Thyroid gland (tissue), 4 donors: Measurements from ENCODE around the gene CMTM3. TPM values are rescaled to one million over a fixed set of nuclear protein-coding genes. Genes with fewer than 3 reads are reported as not detected.
A peak's percentile ranks its signal among the peaks of the same experiment; 100 is the strongest.

Experiments
- DNase-seq, 2 donors: peaks; one replicate each; pipeline ENCODE4 v3.0.0-alpha.2; 2019
- H3K27ac ChIP-seq, 3 donors: fragments of 200-600 bp; sonication (generic); 1 replicate in 2 of 3; 2 replicates in 1 of 3; pipeline ENCODE4 v1.5.1; 2016 to 2019; ENCODE audit warnings: mild to moderate bottlenecking in 1 of 3, moderate library complexity in 1 of 3
- H3K27me3 ChIP-seq: fragments of 200-600 bp; sonication (generic); one replicate; pipeline ENCODE4 v1.5.1; 2019
- H3K36me3 ChIP-seq, 2 donors: fragments of 200-600 bp; sonication (generic); one replicate each; pipeline ENCODE4 v1.5.1; 2016 to 2019
- H3K4me1 ChIP-seq, 2 donors: fragments of 200-600 bp; sonication (generic); one replicate each; pipeline ENCODE4 v1.5.1; 2017 to 2019
- H3K4me3 ChIP-seq, 3 donors: fragments of 200-600 bp; sonication (generic); replicated peaks in 1 of 3; 1 replicate in 2 of 3; 2 replicates in 1 of 3; pipeline ENCODE4 v1.5.1; 2016; ENCODE audit warnings: mild to moderate bottlenecking in 1 of 3
- H3K9me3 ChIP-seq: fragments of 200-600 bp; sonication (generic); one replicate; pipeline ENCODE4 v1.5.1; 2017
- POLR2A ChIP-seq, 2 donors: fragments of 450-650 bp; IDR thresholded peaks; one replicate each; pipeline ENCODE4 v1.6.1; 2017; ENCODE audit warnings: antibody characterized with exemption in 2 of 2, mild to moderate bottlenecking in 2 of 2, moderate library complexity in 1 of 2
- WGBS, 2 donors: methylation state at CpG; one replicate each; pipeline ENCODE4 v1.1.5; 2017; 5-methylcytosine and 5-hydroxymethylcytosine counted together
- intact Hi-C: fragments of 100-400 bp; cut with DNase I; formaldehyde crosslinking; loops from one replicate; pipeline ENCODE4 v1.15.1; 2023
- total RNA-seq, 4 donors: library from RNA; depleted of rRNA; stranded (reverse); fragments of >200 nt; gene quantifications; one replicate each; pipeline ENCODE4 v1.2.3, GENCODE V29; 2016
- TF ChIP-seq, protein P1 (sequence below), 6 experiments: fragments of 200-600 bp in 3 of 6; fragments of 450-650 bp in 3 of 6; sonication (generic) in 3 of 6; IDR thresholded peaks; one replicate each; pipeline ENCODE4 v1.5.1; 2016 to 2019; ENCODE audit warnings: antibody characterized with exemption in 6 of 6, mild to moderate bottlenecking in 2 of 6, inconsistent platforms in 1 of 6, moderate library complexity in 1 of 6

Gene CMTM3
- total RNA-seq, 4 donors from 2014 or later, result 5.9 to 32.0 (median 21.3) TPM

GRCh38 chr16:66650707-66651473, 46.4 kb downstream of the CMTM3 start:
- Histone ChIP-seq H3K27me3 (no peaks in the 10 kb centered on the region), H3K4me1 (peaks cover 10 to 50% of the 10 kb centered on the region in 2 donors), H3K4me3 (no peak overlapping the region), H3K9me3 (no peaks in the 10 kb centered on the region), H3K36me3 (no peaks in the 10 kb centered on the region), H3K27ac (no peak overlapping the region)
- 24 to 26% methylated on average over 18 of the region's 18 CpGs for WGBS, 2 donors
- intact Hi-C loops, result loop anchor here (5.0 kb wide), 1 partner anchor 101 kb away; the partner anchor contains the start of gene DYNC1LI2
- peak; percentile 76 to 83 for DNase-seq
- TF ChIP-seq POLR2A (IDR thresholded peaks at IDR 0.05), result no peak
- TF ChIP-seq, protein P1, sequence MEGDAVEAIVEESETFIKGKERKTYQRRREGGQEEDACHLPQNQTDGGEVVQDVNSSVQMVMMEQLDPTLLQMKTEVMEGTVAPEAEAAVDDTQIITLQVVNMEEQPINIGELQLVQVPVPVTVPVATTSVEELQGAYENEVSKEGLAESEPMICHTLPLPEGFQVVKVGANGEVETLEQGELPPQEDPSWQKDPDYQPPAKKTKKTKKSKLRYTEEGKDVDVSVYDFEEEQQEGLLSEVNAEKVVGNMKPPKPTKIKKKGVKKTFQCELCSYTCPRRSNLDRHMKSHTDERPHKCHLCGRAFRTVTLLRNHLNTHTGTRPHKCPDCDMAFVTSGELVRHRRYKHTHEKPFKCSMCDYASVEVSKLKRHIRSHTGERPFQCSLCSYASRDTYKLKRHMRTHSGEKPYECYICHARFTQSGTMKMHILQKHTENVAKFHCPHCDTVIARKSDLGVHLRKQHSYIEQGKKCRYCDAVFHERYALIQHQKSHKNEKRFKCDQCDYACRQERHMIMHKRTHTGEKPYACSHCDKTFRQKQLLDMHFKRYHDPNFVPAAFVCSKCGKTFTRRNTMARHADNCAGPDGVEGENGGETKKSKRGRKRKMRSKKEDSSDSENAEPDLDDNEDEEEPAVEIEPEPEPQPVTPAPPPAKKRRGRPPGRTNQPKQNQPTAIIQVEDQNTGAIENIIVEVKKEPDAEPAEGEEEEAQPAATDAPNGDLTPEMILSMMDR (IDR thresholded peaks at IDR 0.05), result peak; percentile 85 to 97 (median 88)

DNA sequence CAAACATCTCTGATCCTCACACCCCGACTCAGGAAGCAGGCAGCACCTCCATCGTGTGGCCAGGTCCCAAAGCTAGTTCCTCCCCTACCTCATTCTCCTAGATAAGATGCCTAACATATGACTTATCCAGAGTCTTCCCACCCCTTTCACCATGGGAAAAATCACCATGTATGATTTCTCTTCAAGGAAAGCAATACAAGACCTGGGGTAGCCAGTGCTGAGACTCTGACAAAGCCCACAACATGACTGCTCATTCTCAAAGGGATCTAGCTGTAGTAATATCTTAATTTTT, 46.9 kb downstream of the CMTM3 start:
- no peak overlapping the region for H3K4me3 ChIP-seq
- H3K27me3 ChIP-seq, result no peaks in the 10 kb centered on the region
- H3K9me3 ChIP-seq, result no peaks in the 10 kb centered on the region
- TF ChIP-seq, protein P1 (IDR thresholded peaks at IDR 0.05), result no peak
- no peak for TF ChIP-seq POLR2A (IDR thresholded peaks at IDR 0.05)
- no peak for DNase-seq
- no peak overlapping the region for H3K27ac ChIP-seq
- H3K4me1 ChIP-seq, result peaks cover 10 to 50% of the 10 kb centered on the region in 2 donors
- intact Hi-C loops, result loop anchor here (5.0 kb wide), 1 partner anchor 101 kb away; the partner anchor contains the start of gene DYNC1LI2
- 57 to 68% methylated on average over 2 of the region's 2 CpGs for WGBS, 2 donors
- no peaks in the 10 kb centered on the region for H3K36me3 ChIP-seq

DNA sequence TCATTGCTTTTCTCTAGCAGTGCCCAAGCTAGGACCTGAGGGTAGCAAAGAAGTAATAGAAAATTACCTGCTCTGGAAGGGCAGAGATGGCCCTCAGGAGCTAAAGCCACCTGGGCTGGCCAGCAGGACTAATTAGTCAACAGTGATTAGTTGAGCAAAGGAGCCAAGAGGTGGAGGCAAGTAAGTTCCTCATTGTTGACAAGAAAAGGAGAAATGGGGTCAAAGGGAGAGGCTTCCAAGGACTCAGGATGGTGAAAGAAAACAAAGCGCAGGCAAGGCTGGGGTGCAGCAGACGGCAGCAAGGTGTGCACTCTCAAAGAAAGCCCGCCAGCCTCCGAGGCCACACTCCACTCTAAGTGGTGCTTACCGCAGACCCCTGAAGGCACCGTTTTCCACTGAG, 47.5 kb downstream of the CMTM3 start:
- Histone ChIP-seq H3K27me3 (no peaks in the 10 kb centered on the region), H3K4me3 (no peak overlapping the region), H3K9me3 (no peaks in the 10 kb centered on the region), H3K36me3 (no peaks in the 10 kb centered on the region), H3K27ac (no peak overlapping the region), H3K4me1 (peaks cover 10 to 50% of the 10 kb centered on the region in 2 donors)
- TF ChIP-seq POLR2A (IDR thresholded peaks at IDR 0.05), result no peak
- TF ChIP-seq, protein P1 (IDR thresholded peaks at IDR 0.05), result no peak
- WGBS, 2 donors, result 79 to 81% methylated on average over 6 of the region's 6 CpGs
- intact Hi-C loops, result loop anchor here (5.0 kb wide), 1 partner anchor 100 kb away; the partner anchor contains the start of gene DYNC1LI2
- no peak for DNase-seq

GRCh38 chr16:66652661-66653360, 48.3 kb downstream of the CMTM3 start:
- intact Hi-C loops, result loop anchor here (5.0 kb wide), 1 partner anchor 99 kb away; the partner anchor contains the start of gene DYNC1LI2
- Histone ChIP-seq H3K36me3 (no peaks in the 10 kb centered on the region), H3K9me3 (no peaks in the 10 kb centered on the region), H3K4me1 (peaks cover 10 to 50% of the 10 kb centered on the region in 2 donors), H3K27ac (peak overlapping the region in 1 of 3 donors; percentile 15), H3K27me3 (no peaks in the 10 kb centered on the region), H3K4me3 (no peak overlapping the region)
- 74 to 77% methylated on average over 7 of the region's 7 CpGs for WGBS, 2 donors
- no peak for TF ChIP-seq POLR2A (IDR thresholded peaks at IDR 0.05)
- TF ChIP-seq, protein P1 (IDR thresholded peaks at IDR 0.05), result no peak
- no peak for DNase-seq
